ENCODE data around the gene DNAH10.

DNA sequence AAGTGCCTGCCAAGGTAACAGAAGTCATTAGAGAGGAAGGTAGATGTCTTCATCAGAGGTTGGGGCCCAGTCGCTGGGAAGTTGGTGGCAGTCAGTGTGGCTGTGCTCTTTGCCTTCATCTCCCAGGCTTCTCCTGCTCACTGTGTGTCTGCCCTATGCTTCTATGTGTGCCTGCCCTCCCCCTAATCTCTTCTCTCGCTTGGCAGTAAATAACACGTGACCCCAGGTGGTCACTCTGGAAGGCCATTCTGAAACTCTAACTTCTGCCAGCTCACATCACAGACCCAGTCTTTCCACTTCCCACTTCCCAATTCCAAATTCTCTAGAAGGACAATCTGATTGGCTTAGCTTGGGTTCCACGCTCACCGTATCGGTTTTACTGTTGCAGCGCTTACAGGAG lies 220.2 kb downstream of the DNAH10 start:
- TF ChIP-seq, protein P1, sequence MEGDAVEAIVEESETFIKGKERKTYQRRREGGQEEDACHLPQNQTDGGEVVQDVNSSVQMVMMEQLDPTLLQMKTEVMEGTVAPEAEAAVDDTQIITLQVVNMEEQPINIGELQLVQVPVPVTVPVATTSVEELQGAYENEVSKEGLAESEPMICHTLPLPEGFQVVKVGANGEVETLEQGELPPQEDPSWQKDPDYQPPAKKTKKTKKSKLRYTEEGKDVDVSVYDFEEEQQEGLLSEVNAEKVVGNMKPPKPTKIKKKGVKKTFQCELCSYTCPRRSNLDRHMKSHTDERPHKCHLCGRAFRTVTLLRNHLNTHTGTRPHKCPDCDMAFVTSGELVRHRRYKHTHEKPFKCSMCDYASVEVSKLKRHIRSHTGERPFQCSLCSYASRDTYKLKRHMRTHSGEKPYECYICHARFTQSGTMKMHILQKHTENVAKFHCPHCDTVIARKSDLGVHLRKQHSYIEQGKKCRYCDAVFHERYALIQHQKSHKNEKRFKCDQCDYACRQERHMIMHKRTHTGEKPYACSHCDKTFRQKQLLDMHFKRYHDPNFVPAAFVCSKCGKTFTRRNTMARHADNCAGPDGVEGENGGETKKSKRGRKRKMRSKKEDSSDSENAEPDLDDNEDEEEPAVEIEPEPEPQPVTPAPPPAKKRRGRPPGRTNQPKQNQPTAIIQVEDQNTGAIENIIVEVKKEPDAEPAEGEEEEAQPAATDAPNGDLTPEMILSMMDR (conservative IDR thresholded peaks at IDR 0.05) = no peak
- no peak for TF ChIP-seq EZH2 (IDR thresholded peaks at IDR 0.05; ENCODE audit: low read depth)
